Liver (tissue), 3 donors: ENCODE data around the gene CLCN1.

Source experiments
- CTCF ChIP-seq: fragments of 150-350 bp; IDR thresholded peaks from 2 replicates; pipeline ENCODE4 v1.5.1; 2017; ENCODE audit warnings: improper control_type of control experiment, low read depth, low read length; ENCODE audit not compliant: missing input control
- EGR1 ChIP-seq, 2 donors: IDR thresholded peaks; 2 replicates each; pipeline ENCODE4 v1.6.1; 2016 to 2018; ENCODE audit warnings: antibody characterized with exemption in 2 of 2, low read depth in 2 of 2
- FOXA1 ChIP-seq: IDR thresholded peaks from 2 replicates; pipeline ENCODE4 v1.6.1; 2016; ENCODE audit warnings: antibody characterized with exemption
- HNF4A ChIP-seq, 2 donors: conservative IDR thresholded peaks; 2 replicates each; pipeline ENCODE4 v1.6.1; 2016; ENCODE audit warnings: antibody characterized with exemption in 2 of 2, mild to moderate bottlenecking in 2 of 2
- SP1 ChIP-seq: IDR thresholded peaks from 2 replicates; pipeline ENCODE4 v1.6.1; 2018; ENCODE audit warnings: antibody characterized with exemption, mild to moderate bottlenecking
- ZBTB33 ChIP-seq: IDR thresholded peaks from 2 replicates; pipeline ENCODE4 v1.6.1; 2016; ENCODE audit warnings: antibody characterized with exemption
- TF ChIP-seq, protein P1 (sequence below): IDR thresholded peaks from 2 replicates; pipeline ENCODE4 v1.6.1; 2016; ENCODE audit warnings: antibody characterized with exemption, mild to moderate bottlenecking
- donor health status: healthy.
- donor health status: healthy.

- no peak for TF ChIP-seq EGR1 (IDR thresholded peaks at IDR 0.05; ENCODE audit: low read depth in 2 of 2)
- no peak for TF ChIP-seq CTCF
- no peak for TF ChIP-seq FOXA1
- no peak for TF ChIP-seq HNF4A (conservative IDR thresholded peaks at IDR 0.05)
- TF ChIP-seq ZBTB33: no peak
- TF ChIP-seq, protein P1, sequence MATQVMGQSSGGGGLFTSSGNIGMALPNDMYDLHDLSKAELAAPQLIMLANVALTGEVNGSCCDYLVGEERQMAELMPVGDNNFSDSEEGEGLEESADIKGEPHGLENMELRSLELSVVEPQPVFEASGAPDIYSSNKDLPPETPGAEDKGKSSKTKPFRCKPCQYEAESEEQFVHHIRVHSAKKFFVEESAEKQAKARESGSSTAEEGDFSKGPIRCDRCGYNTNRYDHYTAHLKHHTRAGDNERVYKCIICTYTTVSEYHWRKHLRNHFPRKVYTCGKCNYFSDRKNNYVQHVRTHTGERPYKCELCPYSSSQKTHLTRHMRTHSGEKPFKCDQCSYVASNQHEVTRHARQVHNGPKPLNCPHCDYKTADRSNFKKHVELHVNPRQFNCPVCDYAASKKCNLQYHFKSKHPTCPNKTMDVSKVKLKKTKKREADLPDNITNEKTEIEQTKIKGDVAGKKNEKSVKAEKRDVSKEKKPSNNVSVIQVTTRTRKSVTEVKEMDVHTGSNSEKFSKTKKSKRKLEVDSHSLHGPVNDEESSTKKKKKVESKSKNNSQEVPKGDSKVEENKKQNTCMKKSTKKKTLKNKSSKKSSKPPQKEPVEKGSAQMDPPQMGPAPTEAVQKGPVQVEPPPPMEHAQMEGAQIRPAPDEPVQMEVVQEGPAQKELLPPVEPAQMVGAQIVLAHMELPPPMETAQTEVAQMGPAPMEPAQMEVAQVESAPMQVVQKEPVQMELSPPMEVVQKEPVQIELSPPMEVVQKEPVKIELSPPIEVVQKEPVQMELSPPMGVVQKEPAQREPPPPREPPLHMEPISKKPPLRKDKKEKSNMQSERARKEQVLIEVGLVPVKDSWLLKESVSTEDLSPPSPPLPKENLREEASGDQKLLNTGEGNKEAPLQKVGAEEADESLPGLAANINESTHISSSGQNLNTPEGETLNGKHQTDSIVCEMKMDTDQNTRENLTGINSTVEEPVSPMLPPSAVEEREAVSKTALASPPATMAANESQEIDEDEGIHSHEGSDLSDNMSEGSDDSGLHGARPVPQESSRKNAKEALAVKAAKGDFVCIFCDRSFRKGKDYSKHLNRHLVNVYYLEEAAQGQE: no peak
- no peak for TF ChIP-seq SP1
These were observed 12.2 kb upstream of the CLCN1 start for GRCh38 chr7:143303733-143304132.
